ENCODE results near the gene PREX1. TPM values are rescaled to one million over a fixed set of nuclear protein-coding genes. Genes with fewer than 3 reads are reported as not detected.

The PREX1 gene
- total and polyA plus RNA-seq, 8 donors: 1.5 to 13.2 (median 6.3) TPM

DNA sequence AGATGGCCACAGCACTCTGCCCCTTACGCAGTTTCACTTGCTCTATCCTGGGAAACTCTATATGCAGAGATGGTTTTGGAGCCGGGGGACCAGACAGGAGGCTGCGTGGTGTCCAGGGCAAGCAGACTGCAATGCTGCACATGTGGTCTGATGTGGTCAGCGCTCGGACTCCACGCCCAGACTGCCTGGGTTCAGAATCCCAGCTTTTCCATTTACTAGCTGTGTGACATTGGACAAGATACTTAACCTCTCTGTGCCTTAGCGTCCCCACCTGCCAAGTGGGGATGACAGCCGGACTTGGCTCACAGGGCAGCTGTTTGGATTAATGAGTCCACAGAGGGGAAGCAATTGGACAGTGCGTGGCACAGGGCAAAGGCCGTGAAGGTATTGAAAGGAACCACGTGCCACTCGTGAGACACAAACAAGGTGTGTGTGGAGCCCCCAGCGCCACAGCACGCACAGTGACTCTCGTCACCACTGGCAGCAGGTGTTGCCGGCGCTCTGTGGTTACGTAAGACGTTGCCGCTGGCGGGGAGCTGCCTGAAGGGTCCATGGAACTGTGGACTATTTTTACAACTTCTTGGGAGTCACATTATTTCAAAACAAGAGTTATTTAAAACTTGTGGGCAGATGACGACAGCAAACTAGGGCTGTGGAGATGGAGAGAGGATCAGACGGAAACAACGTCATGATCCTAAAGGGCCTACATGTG is 201.4 kb downstream of the PREX1 start:
- Histone ChIP-seq H3K9me3 (no peaks in the 10 kb centered on the region), H3K4me1 (no peaks in the 10 kb centered on the region), H3K36me3 (no peaks in the 10 kb centered on the region), H3K27me3 (no peaks in the 10 kb centered on the region), H3K4me3 (no peak overlapping the region), H3K27ac (no peak overlapping the region)
- intact Hi-C loops (cut with DNase I): loop anchor here in 1 of 3 donors (10.0 kb wide), 1 partner anchor 952 kb away; no protein-coding TSS in a partner anchor
- TF ChIP-seq, protein P1, sequence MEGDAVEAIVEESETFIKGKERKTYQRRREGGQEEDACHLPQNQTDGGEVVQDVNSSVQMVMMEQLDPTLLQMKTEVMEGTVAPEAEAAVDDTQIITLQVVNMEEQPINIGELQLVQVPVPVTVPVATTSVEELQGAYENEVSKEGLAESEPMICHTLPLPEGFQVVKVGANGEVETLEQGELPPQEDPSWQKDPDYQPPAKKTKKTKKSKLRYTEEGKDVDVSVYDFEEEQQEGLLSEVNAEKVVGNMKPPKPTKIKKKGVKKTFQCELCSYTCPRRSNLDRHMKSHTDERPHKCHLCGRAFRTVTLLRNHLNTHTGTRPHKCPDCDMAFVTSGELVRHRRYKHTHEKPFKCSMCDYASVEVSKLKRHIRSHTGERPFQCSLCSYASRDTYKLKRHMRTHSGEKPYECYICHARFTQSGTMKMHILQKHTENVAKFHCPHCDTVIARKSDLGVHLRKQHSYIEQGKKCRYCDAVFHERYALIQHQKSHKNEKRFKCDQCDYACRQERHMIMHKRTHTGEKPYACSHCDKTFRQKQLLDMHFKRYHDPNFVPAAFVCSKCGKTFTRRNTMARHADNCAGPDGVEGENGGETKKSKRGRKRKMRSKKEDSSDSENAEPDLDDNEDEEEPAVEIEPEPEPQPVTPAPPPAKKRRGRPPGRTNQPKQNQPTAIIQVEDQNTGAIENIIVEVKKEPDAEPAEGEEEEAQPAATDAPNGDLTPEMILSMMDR (IDR thresholded peaks at IDR 0.05): no peak
- FAIRE-seq (no peak), DNase-seq (peak in 1 of 6 donors; percentile 54), ATAC-seq (peak in 2 of 4 donors; percentile 13 to 38)
- WGBS, 2 donors: 59 to 71% methylated on average over 24 of the region's 24 CpGs

DNA sequence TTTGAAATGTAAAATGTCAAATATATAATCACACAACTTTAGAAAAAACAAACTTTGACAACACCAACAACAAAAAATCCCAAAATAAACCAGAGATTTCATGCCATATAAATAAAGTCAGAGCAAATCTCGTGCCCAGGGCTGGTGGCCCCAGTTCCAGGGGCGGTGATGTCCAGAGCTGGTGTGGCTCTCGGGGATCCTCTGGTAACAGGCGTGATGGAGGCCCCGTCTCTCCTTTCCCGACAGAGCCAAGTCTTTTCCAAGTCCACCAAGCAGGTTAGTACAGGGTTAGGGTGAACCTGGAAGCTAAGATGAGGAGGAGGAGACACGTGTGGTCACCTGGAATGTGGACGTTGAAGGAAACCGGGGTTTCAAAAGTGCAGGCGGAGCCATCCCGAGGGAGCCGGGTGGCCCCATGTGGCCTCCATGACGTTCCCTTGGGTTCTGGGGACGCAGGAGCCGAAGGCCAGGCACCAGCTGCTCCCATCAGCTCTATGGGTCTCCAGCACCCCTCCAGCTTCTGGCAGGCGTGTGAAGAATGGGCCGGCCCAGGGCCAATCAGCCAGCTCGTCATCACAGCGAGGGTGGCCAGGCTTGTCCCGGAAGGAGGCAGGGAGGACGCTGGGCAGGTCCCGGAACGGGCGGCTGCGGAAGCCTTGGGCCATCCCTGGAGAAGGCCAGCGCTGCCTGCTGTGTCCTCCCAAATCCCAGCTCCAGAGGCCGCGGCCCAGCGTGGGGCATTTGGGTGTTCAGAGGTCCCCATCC is 202.5 kb downstream of the PREX1 start:
- DNase-seq (peak in 1 of 6 donors; percentile 54), ATAC-seq (no peak), FAIRE-seq (no peak)
- H3K36me3 ChIP-seq: no peaks in the 10 kb centered on the region
- WGBS, 2 donors: 81 to 89% methylated on average over 29 of the region's 29 CpGs
- TF ChIP-seq, protein P1 (IDR thresholded peaks at IDR 0.05): no peak
- no peaks in the 10 kb centered on the region for H3K9me3 ChIP-seq
- H3K4me1 ChIP-seq: peaks cover 0 to 7% (median 0%) of the 10 kb centered on the region in 3 donors
- H3K27ac ChIP-seq: no peak overlapping the region
- intact Hi-C loops (cut with DNase I): loop anchor here in 1 of 3 donors (10.0 kb wide), 1 partner anchor 951 kb away; no protein-coding TSS in a partner anchor
- H3K27me3 ChIP-seq: no peaks in the 10 kb centered on the region
- no peak overlapping the region for H3K4me3 ChIP-seq

DNA sequence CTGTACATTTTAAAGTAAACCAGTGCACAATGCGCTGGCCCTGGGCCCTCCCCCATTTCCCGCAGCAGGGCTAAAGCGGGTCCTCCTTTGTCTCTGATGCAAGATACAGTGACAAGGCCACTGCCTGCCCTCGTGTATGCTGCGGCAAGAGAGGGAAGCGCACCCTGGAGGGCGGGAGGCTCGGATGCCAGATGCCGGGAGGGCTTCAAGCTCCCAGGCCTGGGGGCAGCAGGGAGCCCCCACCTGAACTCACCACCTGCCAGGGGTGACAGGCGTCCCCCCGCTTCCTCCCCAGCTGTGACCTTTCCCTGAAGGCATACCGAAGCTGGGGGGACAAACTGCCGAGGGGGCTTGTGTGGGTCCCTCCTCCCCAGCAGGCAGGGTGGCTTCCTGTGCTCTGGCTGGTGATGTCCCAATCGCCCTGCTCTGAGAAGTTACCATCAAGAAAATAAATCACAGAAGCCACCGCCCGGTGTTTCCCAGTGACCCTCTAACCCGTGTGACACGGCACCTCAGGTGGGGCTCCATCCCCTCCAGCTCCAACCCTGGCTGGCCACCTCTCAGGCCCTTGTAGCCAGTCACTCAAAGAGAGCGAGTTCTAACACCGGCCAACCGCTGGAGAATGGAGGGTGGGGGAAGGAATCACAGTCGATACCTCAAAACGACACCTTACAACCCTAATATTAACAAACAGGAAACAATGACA is 203.3 kb downstream of the PREX1 start:
- TF ChIP-seq, protein P1 (IDR thresholded peaks at IDR 0.05): no peak
- Histone ChIP-seq H3K9me3 (no peaks in the 10 kb centered on the region), H3K4me3 (no peak overlapping the region), H3K4me1 (peaks cover 0 to 7% (median 0%) of the 10 kb centered on the region in 3 donors), H3K36me3 (no peaks in the 10 kb centered on the region), H3K27ac (no peak overlapping the region), H3K27me3 (no peaks in the 10 kb centered on the region)
- 69 to 75% methylated on average over 22 to 23 of the region's 23 CpGs for WGBS, 2 donors
- intact Hi-C loops (cut with DNase I): loop anchor here (5.0 to 10.0 kb wide), 2 partner anchors 947 to 950 kb away; no protein-coding TSS in a partner anchor
- DNase-seq (peak in 1 of 6 donors; percentile 39), FAIRE-seq (no peak), ATAC-seq (no peak)

DNA sequence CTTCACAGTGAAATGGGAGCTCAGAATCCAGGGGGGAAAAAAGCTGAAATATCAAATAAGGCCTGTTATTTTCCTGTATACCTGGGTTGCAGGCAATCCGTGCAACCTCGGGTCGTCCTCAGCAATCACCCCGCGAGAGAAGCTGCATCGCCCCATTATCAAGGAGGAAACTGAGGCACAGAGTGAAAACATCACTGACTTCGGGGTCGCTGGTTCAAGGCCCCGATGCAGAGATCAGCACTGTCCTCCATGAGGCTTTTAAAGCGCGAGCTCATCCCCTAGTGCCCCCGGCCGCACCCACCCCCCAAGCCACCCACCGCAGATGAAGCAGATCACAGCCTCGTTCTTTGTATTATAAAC is 203.9 kb downstream of the PREX1 start:
- Histone ChIP-seq H3K27ac (no peak overlapping the region), H3K4me1 (peaks cover 0 to 7% (median 0%) of the 10 kb centered on the region in 3 donors), H3K4me3 (no peak overlapping the region), H3K9me3 (no peaks in the 10 kb centered on the region), H3K27me3 (no peaks in the 10 kb centered on the region), H3K36me3 (no peaks in the 10 kb centered on the region)
- FAIRE-seq (no peak), ATAC-seq (no peak), DNase-seq (peak in 1 of 6 donors; percentile 22)
- TF ChIP-seq, protein P1 (IDR thresholded peaks at IDR 0.05): no peak
- intact Hi-C loops (cut with DNase I): loop anchor here (2.0 to 10.0 kb wide), 3 partner anchors 947 to 959 kb away; no protein-coding TSS in a partner anchor
- WGBS, 2 donors: 72 to 87% methylated on average over 15 of the region's 15 CpGs
